Eye (tissue), 1 donor: Measurements from ENCODE around the gene RAET1G.
"Not testable (repeated sequence)": the region's sequence is repeated elsewhere in the genome, so short reads cannot be mapped to it uniquely, and the experiment has no call there.

ENCODE experiments used
- DNase-seq: peaks from one replicate; pipeline ENCODE4 v3.0.0-alpha.2; 2015

RAET1G gene

GRCh38 chr6:149909701-149910470 lies 13.0 kb downstream of the RAET1G start:
- no peak for DNase-seq

- DNase-seq, result not testable (repeated sequence)
Observed at GRCh38 chr6:149908480-149908879, 14.4 kb downstream of the RAET1G start.

- no peak for DNase-seq
Observed at GRCh38 chr6:149907317-149907716, 15.6 kb downstream of the RAET1G start.

- no peak for DNase-seq
Observed at GRCh38 chr6:149906405-149906804, 16.5 kb downstream of the RAET1G start.

- no peak for DNase-seq
Observed at GRCh38 chr6:149905911-149906371, 17.0 kb downstream of the RAET1G start.

- DNase-seq, result no peak
Observed at GRCh38 chr6:149905371-149905910, 17.5 kb downstream of the RAET1G start.

GRCh38 chr6:149904661-149905370 lies 18.1 kb downstream of the RAET1G start:
- no peak for DNase-seq

- DNase-seq, result no peak
Observed at GRCh38 chr6:149903938-149904611, 18.8 kb downstream of the RAET1G start.

- DNase-seq, result no peak
Observed at GRCh38 chr6:149901444-149902140, 21.3 kb downstream of the RAET1G start.

GRCh38 chr6:149900620-149901443 lies 22.1 kb downstream of the RAET1G start:
- no peak for DNase-seq

GRCh38 chr6:149899926-149900619 lies 22.8 kb downstream of the RAET1G start:
- DNase-seq, result no peak

- DNase-seq, result no peak
Observed at GRCh38 chr6:149899486-149899885, 23.4 kb downstream of the RAET1G start.

- no peak for DNase-seq
Observed at GRCh38 chr6:149898966-149899365, 24.0 kb downstream of the RAET1G start.

GRCh38 chr6:149897855-149898744 lies 24.8 kb downstream of the RAET1G start, which contains the start of gene RAET1E:
RAET1E (minus strand) TSS chr6:149898113; CDS start chr6:149890901, 7,212 bp downstream.
- no peak for DNase-seq

GRCh38 chr6:149897015-149897697 lies 25.8 kb downstream of the RAET1G start:
- no peak for DNase-seq

GRCh38 chr6:149896491-149896890 lies 26.4 kb downstream of the RAET1G start:
- DNase-seq, result no peak

- DNase-seq, result no peak
Observed at GRCh38 chr6:149895833-149896271, 27.1 kb downstream of the RAET1G start.

- DNase-seq, result no peak
Observed at GRCh38 chr6:149895048-149895590, 27.8 kb downstream of the RAET1G start.

- not testable (repeated sequence) for DNase-seq
Observed at GRCh38 chr6:149891864-149892263, 31.1 kb downstream of the RAET1G start.
